Medulla oblongata (tissue), 1 donor: ENCODE results near the gene USP12.
"Not testable (repeated sequence)": the region's sequence is repeated elsewhere in the genome, so short reads cannot be mapped to it uniquely, and the experiment has no call there.

Source experiments
- DNase-seq: peaks from one replicate; pipeline ENCODE4 v3.0.0-alpha.2; 2015; ENCODE audit errors: extremely low spot score

USP12 gene

DNA sequence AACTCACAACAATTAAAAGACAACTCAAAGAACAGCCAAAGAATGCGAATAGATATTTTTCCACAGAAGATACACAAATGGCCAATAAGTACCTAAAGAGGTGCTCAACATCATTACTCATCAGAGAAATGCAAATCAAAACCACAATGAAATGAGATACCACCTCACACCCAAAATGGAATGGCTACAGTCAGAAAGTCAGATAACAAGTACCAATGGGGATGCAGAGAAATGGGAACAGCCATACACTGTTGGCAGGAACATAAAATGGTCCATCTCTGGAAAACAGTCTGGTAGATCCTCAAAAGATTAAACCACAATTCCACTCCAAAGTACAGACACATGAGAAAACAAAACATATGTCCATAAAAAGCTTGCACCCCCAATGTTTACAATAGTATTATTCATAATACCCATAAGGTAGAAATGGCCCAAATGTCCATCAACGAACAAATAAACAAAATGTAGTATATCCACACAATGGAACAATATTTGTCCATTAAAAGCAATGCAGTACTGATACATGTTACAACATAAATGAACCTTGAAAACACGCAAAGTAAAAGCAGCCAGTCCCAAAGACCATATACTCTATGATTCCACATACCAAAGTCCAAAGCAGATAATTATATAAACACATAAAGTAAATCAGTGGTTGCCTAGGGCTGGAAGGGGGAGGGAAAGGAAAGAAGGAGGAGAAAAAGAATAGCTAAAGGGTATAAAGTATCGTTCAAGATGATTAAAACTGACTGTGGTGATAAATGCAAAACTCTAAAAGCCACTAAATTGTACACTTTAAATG is 19.6 kb downstream of the USP12 start:
- no peak for DNase-seq

DNA sequence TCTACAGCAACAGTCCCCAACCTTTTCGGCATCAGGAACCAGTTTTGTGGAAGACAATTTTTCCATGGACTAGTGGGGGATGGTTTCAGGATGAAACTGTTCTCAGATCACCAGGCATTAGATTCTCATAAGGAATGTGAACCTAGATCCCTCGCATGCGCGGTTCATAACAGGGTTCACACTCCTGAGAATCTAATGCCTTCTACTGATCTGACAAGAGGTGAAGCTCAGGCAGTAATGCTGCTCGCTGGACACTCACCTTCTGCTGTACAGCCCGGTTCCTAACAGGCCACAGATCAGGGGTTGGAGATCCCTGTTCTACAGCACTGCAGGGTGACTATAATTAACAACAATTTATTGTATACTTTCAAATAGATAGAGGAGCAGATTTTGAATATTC is 21.9 kb downstream of the USP12 start:
- no peak for DNase-seq

DNA sequence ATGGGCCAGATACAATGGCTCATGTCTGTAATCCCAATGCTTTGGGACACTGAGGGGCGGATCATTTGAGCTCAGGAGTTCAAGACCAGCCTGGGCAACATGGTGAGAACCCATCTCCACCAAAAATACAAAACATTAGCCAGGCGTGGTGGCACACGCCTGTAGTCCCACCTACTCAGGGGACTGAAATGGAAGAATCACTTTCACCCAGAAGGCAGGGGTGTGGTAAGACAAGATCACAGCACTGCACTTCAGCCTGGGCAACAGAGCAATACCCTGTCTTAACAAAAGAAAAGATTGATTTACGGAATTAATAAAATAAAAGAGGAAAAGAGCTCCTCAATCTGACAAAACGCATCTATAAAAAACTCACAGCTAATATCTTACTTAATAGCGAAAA is 22.7 kb downstream of the USP12 start:
- no peak for DNase-seq

DNA sequence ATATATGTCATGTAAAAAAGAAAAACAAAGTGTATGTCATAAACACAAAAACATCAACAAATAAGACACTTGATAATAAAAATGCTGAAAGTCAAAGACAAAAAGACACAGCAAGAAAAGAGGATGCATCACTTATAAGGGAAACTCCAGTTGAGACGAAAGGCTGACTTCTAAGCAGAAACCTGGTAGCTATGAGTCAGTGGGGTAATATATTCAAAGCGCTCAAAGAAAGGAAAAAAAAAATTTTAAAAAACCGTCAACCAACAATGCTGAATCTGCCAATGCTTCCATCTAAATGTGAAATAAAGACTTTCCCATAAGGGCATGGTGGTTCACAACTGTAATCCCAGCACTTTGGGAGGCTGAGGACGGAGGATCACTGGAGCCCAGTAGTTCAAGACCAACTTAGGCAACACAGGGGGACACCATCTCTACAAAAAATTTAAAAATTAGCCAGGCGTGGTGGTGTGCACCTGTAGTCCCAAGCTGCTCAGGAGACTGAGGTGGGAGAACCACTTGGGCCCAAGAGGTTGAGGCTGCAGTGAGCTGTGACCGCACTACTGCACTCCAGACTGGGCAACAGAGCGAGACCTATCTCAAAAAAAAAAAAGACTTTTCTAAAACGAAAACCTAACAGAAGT is 24.0 kb downstream of the USP12 start:
- no peak for DNase-seq

DNA sequence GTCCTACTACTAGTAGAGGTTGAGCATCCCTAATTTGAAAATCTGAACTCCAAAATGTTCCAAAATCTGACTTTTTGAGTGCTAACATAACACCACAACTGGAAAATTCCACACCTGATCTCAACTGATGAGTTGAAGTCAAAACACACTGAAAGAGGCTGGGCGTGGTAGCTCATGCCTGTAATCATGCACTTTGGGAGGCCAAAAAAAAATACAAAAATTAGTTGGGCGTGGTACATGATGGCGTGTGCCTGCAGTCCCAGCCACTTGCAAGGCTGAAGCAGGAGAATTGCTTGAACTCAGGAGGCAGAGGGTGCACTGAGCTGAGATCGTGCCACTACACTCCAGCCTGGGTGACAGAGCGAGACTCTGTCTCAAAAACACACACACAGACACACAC is 29.9 kb downstream of the USP12 start:
- no peak for DNase-seq

DNA sequence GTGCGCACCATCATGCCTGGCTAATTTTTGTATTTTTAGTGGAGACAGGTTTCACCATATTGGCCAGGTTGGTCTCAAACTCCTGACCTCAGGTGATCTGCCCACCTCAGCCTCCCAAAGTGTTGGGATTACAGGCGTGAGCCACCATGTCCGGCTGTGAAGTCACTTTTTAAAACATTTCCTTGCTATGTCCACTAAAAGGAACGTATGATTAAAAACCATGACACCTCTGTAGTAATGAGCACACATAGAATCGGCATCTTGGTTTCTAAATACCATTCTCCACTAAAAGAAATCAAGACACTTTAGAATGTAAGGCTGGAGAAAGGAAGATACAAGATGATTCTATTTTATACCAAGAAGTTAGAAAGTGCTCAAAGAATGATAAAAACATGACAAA is 30.5 kb downstream of the USP12 start:
- not testable (repeated sequence) for DNase-seq

DNA sequence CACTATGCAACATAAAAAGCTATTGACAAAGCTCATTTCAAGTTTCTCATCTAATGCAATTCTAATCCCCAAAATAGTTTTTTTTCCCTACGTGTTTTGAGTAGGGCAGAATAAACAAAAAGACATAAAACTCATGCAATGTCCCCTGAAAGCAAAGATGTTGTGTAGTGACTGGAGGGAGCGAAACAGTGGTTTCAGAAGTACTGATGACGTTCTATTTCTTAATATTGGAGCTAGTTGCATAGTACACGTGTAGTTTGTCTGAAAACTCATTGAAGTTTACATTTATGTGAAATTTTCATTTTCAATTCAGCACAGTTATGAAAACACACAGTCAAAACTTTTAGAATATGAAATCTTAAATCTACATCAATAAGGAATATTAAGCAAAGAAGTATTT is 31.6 kb downstream of the USP12 start:
- DNase-seq, result no peak

DNA sequence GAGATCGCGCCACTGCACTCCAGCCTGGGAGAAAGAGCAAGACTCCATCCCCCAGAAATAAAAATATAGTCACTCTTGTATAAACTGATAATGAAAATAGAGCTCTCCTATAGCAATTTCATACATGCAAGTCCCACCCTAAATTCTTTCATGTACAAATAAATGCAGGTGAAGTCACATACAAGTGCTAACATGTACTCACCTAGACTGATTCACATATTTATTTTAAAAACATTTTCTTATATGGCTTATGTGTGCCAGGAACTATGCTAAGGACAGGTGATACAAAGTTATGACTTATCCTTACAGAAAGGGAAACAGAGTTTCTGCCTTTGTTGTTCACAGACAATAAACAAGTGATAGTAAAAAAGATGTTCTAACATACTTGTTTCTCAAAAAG is 32.0 kb downstream of the USP12 start:
- DNase-seq, result no peak

DNA sequence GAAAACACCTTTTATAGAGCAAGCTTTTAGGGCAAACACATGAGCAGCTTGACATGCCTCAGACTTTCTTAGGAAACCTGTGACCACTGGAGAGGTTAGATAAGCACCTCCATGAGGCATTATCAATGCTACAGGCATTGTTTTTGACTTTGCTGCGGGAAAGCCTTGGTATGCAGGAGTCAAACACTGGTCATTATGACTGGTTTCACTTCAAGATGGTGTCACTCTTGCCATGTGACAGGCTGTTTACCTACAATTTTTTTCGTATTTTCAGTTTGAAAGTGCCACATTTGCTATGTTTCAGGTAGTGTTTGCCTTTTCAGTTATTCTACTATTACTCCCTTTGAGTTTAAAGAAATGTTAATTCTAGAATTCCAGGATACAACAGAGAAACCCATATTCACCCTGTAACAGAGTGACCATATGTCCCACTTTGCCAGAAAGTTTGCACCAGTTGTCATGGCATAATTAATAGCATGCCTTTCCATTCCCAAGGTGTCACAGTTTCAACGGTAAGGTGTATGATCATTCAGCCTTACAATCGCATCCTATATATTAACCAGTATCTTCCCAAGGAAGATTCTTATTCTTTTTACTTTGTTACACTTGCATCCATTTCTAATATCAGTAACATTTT is 33.0 kb downstream of the USP12 start:
- DNase-seq, result no peak

DNA sequence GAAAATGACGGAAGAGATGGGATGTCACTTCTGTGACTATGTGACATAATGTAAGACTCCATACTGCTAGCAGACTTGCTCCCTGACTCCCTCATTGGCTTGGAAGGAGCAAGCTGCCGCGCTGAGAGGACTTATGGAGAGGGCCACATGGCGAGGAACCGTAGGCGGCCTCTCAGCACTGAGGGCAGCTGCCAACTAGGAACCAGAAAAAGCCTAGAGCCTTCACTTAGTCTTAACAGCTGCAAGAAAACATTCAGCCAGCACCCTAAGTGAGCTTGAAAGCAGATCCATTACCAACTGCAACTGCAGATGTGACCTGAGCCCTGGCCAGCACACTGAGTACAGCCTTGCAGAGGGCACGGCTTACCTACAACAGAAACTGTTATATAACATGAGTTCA is 33.9 kb downstream of the USP12 start:
- DNase-seq, result no peak

DNA sequence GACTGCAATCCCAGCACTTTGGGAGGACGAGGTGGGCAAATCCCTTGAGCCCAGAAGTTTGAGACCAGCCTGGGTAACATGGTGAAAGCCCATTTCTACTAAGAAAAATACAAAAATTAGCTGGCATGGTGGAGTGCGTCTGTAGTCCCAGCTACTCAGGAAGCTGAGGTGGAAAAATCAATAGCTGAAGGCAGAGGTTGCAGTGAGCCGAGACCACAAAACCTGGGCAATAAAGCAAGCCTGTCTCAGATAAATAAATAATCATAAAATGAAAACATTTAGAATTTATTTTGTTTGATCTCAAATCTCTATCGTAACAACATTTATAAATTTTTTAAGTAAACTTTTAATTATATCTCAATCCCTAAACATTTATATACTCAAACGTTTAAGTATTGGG is 36.6 kb downstream of the USP12 start:
- no peak for DNase-seq

DNA sequence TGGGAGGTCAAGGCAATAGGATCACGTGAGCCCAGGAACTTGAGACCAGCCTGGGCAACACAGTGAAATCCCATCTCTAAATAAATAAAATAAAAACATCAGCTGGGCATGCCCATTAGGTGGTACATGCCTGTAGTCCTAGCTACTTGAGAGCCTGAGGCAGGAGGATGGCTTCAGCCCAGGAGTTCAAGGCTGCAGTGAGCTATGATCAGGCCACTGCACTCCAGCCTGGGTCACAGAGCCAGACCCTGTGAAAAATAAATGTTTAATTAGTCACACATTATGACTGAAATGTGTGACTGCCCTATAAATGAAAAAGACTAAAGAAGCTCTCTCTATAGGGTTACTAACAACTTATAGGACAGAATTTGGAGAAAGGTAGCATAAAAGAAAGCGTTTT is 37.7 kb downstream of the USP12 start:
- DNase-seq, result no peak

DNA sequence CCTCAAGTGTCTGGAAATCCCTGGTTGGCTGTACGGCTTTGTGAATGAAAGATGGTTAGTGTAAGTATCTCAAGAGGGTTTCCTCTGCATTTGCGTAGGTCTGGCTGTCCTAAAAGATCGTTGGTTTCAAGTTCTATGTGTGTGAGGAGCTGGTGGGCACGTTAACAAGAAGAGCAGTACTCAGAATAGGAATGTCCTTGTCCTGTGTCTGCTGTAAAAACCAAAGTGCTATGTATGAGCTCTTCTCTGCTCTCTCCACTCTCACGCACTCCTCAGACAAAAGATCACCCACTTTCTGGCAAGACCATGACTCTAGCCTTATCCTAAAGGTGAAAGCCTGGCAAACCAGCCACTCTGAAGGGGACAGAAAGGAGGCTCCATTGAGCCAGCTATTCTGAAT is 39.1 kb downstream of the USP12 start:
- DNase-seq, result no peak

DNA sequence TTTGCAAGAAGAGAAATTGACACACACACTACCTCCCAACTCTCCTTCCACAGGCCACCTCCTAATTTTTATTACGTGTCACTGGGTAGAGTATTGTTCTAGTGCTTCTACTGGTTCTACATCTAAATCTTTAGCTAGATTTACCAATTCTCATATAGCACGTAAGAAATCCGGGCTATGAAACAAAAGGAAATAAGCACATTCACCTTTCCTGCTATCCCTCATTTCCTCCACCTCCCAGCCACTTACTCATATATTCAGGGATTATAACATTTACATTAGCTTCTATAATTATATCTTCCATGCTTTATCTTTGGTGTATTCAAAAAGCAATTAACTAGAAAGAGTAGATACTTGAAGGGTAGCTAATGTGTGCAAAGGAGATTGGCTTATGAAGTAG is 39.7 kb downstream of the USP12 start:
- DNase-seq, result no peak

DNA sequence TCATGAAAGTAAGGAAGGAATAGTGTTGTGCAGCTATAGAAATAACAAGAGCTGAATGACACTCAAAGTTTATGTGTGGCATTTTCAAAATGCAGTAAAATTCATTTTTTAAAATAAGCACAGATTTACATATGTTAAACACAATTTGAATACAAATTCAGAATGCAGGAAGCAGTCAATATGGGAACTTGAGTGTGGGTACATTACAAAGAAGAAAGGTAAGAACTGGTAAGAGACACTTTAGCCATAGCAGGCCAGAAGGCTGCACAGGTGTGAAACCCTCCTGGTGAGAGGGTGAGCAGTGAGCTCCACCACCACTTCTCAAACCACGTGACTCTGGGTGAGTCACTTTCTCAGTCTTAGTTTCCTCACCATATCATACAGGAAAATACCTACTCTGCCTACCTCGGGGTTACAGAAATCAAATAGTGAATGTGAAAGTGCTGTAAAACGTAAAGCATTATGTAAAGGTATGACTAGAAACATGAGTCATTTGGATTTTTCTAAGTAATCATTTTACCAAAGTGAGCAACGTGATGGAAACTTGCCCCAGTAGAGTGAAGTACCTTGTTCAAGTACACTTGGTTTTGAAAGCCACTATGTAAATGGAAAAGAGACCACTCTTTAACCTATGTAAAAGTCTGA is 40.5 kb downstream of the USP12 start:
- no peak for DNase-seq

DNA sequence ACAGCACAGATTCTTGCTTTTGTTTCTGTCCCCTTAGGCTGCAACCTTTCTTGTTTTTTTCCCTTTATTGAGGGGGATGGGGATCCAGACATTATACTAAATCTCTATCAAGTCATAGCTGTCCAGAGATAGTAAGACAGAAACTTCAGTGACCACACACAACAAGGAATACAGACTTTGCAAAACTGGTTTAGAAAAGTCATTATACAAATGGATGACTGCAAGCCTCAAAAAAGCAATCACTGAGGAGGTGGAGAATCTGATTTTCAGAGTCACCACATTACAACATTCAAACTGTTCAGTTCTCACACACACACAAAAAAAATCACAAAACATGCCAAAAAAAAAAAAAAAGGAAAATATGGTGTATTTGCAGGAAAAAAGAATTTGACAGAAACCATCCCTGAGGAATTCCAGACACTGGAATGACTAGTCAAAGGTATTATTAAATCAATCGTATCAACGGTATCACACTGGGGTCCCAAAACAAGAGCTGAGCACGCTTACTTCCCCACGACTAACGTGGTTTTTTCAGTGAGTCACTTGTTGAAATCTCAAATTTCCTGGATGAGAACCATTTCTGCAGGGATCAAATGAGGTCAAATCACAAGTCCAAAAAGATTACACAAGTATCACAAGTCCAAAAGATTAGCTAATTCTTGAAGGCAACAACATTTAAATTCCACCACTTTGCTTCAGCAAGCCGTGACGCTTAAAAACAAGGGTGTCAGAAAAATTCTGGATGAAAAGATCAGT is 41.2 kb downstream of the USP12 start:
- DNase-seq, result no peak

DNA sequence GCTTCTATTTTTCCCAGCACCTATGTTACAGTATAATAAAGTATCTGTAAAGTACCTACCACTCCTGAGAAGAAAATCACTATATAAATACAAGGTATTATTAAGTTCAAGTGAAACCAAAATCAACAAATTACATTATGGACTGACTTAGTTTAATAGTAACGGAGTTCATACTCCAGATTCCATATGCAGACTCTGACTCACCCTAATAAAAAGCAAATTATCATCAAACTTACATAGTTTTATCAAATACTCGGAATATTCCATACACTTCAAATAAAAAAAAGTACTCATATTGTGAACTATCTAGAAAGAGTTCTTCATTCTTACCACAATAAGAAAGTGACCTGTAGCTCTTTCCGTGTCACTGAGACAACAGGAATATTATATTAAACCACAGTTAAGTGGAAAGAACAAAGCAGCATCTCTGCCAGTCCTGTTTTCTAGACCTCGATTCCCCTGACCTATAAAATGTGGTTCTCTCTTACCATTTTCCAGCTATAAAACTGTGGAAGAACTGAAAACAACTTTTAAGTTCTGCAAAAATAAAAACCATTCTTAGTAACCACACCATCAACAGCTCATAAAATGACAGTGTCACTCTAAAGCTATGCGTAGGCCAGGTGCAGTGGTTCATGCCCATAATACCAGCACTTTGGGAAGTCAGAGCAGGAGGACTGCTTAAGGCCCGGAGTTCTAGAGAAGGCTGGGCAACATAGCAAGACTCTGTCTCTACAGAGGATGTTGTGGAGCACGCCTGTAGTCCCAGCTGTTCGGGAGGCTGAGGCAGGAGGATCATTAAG is 42.6 kb downstream of the USP12 start:
- DNase-seq, result no peak

DNA sequence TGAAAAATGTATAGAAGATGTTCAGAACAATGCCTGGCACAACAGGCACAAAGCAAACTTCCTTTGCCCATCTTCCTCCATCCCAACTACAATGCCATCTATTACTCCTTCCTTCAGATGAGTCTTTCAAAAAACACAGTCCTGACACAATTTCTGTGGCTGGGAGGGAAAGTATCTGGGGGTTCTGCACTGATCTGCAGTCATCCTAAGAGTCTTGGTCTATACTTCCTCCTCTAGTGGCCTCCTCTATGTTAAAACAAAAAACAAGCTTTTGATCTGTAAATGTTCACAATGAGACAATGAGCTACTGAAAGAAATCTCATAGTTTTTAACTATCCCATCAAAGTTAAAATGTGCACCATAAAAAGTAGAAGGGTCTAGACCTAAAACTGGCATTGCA is 44.8 kb downstream of the USP12 start:
- DNase-seq, result no peak

DNA sequence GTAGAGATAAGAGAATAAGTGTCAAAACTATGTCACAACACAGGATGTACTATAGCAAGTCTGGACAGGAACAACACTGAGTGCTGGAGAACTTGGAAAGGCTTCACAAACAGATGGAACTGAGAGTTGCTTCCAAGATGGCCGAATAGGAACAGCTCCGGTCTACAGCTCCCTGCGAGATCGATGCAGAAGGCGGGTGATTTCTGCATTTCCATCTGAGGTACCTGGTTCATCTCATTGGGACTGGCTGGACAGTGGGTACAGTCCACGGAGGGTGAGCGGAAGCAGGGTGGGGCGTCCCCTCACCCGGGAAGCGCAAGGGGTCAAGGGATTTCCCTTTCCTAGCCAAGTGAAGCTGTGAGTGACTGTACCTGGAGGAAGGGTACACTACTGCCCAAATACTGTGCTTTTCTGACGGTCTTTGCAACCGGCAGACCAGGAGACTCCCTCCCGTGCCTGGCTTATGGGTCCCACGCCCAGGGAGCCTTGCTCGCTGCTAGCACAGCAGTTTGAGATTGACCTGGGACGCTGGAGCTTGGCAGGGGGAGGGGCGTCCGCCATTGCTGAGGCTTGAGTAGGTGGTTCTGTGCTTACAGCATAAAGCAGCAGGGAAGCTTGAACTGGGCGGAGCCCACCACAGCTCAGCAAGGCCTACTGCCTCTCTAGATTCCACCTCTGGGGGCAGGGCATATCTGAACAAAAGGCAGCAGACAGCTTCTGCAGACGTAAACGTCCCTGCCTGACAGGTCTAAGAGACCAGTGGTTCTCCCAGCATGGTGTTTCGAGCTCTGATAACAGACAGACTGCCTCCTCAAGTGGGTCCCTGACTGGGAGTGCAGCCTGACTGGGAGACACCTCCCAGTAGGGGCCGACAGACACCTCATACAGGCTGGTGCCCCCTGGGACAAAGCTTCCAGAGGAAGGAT is 46.0 kb downstream of the USP12 start:
- no peak for DNase-seq

DNA sequence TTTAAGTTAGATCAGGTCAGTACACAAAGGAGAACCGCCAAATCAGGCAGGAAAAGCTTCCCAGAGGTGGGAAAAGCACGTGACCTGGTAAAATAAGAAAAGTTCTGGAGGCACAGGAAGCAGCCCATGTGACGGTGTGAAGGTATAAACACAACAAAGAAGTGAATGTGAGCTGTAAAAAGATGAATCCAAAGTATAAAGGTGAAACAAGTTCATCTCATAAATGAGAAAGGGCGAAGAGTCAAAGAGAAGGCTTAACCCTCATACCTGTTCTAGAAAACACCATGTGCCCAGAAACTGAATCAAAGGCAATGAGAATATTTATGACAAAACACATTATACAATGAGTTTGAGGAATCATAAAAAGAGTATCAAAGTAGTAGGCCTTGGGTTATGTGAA is 47.0 kb downstream of the USP12 start:
- no peak for DNase-seq
